Calu3 (cell line): ENCODE data around the gene ENDOU. TPM values are rescaled to one million over a fixed set of nuclear protein-coding genes. Genes with fewer than 3 reads are reported as not detected.
A peak's percentile ranks its signal among the peaks of the same experiment; 100 is the strongest.

Experiments
- BruUV-seq: library from RNA; stranded (reverse); fragments of 400-500 nt; replicated peaks from 2 replicates; lab custom pipeline; 2021; lab: Mats Ljungman, UMichigan
- CTCF ChIA-PET: fragments of 300-600 bp; sonication (Branson Sonifier 250); formaldehyde crosslinking; loops from one replicate; lab custom pipeline; 2022; ENCODE audit warnings: antibody characterized with exemption; lab: Charles Lee
- DNase-seq: peaks from one replicate; pipeline ENCODE4 v3.0.0; 2022
- H3K27ac Mint-ChIP-seq: one replicate; pipeline ENCODE4 v1.8.0; 2022; ENCODE audit warnings: mixed read lengths; ENCODE audit not compliant: unreplicated experiment
- H3K27me3 Mint-ChIP-seq: one replicate; pipeline ENCODE4 v1.8.0; 2022; ENCODE audit warnings: mixed read lengths; ENCODE audit not compliant: unreplicated experiment
- H3K36me3 Mint-ChIP-seq: one replicate; pipeline ENCODE4 v1.8.0; 2022; ENCODE audit warnings: mild to moderate bottlenecking, moderate library complexity, mixed read lengths; ENCODE audit not compliant: insufficient read depth, unreplicated experiment
- H3K4me1 Mint-ChIP-seq: one replicate; pipeline ENCODE4 v1.8.0; 2022; ENCODE audit warnings: mild to moderate bottlenecking, low read depth, mixed read lengths; ENCODE audit not compliant: unreplicated experiment
- H3K4me3 Mint-ChIP-seq: one replicate; pipeline ENCODE4 v1.8.0; 2022; ENCODE audit warnings: mild to moderate bottlenecking, low read depth, moderate library complexity, mixed read lengths; ENCODE audit not compliant: unreplicated experiment
- H3K9me3 Mint-ChIP-seq: one replicate; pipeline ENCODE4 v1.8.0; 2022; ENCODE audit warnings: low read depth, mixed read lengths; ENCODE audit not compliant: unreplicated experiment
- intact Hi-C: fragments of 100-400 bp; cut with micrococcal nuclease; formaldehyde crosslinking; loops from one replicate; pipeline ENCODE4 v1.10.0; 2022; ENCODE audit not compliant: unreplicated experiment
- total RNA-seq: library from RNA; stranded (reverse); gene quantifications from 2 replicates; pipeline ENCODE4 v1.2.3, GENCODE V29; 2022
- TF ChIP-seq, protein P1 (sequence below): fragments of 200-600 bp; IDR thresholded peaks from one replicate; pipeline ENCODE4 v1.8.0; 2022; ENCODE audit warnings: antibody characterized with exemption; ENCODE audit not compliant: unreplicated experiment

Gene ENDOU
- total RNA-seq, 1 experiment from 2014 or later: not detected

DNA sequence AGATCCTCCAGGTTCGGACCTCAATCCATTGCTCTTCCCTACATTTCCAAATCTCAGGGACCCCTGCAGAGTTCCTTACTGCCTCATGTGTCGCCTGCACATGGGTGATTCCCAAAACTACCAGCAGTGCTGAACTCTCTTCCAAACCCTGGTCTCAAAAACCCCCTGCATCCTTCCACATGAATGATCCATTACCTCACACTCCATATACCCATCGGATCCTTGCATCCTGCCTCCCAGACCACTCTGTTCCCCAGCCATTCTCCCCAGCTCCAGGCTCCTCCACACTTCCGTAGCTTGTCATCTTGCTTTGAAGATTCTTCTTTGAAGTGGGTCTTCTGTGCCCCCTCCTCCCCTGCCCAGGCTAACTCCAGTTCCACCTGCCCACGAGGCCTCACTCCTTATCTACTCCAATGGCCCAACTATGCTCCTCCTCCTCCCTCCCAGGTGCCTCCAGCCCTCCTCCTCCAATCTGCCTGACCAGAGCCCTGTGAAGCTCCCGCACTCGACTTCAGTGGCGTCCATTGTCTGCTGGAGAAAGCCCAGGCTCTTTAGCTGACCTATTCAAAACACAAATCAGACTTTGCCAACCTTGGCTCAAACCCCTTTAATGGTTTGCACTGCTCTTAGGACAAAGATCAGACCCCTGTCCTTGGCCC is 19.6 kb upstream of the ENDOU start:
- Mint-ChIP-seq H3K27me3 (no peaks in the 10 kb centered on the region), H3K9me3 (no peaks in the 10 kb centered on the region), H3K4me3 (no peak overlapping the region), H3K4me1 (peaks cover 27% of the 10 kb centered on the region), H3K36me3 (no peaks in the 10 kb centered on the region), H3K27ac (no peak overlapping the region)
- CTCF ChIA-PET: interaction anchor here (1.2 to 3.3 kb wide), 3 partner anchors 10 to 22 kb away, joined by 13 to 75 read pairs (median 14); partner anchors contain the start of gene RAPGEF3
- DNase-seq: no peak
- TF ChIP-seq, protein P1, sequence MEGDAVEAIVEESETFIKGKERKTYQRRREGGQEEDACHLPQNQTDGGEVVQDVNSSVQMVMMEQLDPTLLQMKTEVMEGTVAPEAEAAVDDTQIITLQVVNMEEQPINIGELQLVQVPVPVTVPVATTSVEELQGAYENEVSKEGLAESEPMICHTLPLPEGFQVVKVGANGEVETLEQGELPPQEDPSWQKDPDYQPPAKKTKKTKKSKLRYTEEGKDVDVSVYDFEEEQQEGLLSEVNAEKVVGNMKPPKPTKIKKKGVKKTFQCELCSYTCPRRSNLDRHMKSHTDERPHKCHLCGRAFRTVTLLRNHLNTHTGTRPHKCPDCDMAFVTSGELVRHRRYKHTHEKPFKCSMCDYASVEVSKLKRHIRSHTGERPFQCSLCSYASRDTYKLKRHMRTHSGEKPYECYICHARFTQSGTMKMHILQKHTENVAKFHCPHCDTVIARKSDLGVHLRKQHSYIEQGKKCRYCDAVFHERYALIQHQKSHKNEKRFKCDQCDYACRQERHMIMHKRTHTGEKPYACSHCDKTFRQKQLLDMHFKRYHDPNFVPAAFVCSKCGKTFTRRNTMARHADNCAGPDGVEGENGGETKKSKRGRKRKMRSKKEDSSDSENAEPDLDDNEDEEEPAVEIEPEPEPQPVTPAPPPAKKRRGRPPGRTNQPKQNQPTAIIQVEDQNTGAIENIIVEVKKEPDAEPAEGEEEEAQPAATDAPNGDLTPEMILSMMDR: no peak
- intact Hi-C loops: loop anchor here (1.0 to 2.0 kb wide), 2 partner anchors 14 to 22 kb away; partner anchors contain the start of gene RAPGEF3
- no TSS peak for BruUV-seq

DNA sequence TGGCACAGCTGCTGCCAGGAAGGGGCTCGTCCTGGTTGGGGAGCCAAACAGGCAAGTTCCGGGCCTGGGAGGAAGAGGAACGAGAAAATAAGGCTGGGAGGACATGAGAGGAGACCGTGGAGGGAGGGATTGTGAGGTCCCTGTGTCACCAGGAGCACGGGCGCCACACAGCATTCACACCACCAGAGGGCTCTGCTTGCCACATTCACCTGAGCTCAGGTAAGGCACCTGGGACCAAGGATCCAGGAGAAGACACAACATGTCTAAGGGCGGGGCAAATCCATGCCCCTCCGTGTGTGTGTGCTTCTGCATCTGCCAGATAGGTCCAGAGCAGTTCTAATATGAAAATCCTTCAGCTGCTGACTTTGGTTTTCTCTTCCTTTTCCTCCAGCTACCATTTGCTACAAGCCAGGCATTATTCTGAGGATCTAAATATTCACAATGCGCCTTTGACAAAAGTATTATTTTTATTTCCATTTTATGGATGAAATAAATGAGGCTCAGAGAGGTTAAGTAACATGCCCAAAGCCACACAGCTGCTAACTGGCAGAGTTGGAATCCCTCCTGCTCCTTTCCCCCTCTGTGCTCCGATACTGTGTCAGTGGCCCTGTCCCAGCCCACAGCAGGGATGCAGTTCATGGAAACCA is 18.8 kb upstream of the ENDOU start:
- intact Hi-C loops: loop anchor here (1.0 to 2.0 kb wide), 2 partner anchors 15 to 23 kb away; partner anchors contain the start of gene RAPGEF3
- no peaks in the 10 kb centered on the region for H3K9me3 Mint-ChIP-seq
- no peaks in the 10 kb centered on the region for H3K36me3 Mint-ChIP-seq
- TF ChIP-seq, protein P1: peak; percentile 75
- H3K27me3 Mint-ChIP-seq: no peaks in the 10 kb centered on the region
- BruUV-seq: no TSS peak
- peak; percentile 78 for DNase-seq
- H3K4me3 Mint-ChIP-seq: no peak overlapping the region
- H3K4me1 Mint-ChIP-seq: peaks cover 27% of the 10 kb centered on the region
- no peak overlapping the region for H3K27ac Mint-ChIP-seq
- CTCF ChIA-PET: interaction anchor here (0.8 to 3.5 kb wide), 10 partner anchors 10 to 94 kb away, joined by 3 to 75 read pairs (median 9); partner anchors contain the start of gene RAPGEF3

DNA sequence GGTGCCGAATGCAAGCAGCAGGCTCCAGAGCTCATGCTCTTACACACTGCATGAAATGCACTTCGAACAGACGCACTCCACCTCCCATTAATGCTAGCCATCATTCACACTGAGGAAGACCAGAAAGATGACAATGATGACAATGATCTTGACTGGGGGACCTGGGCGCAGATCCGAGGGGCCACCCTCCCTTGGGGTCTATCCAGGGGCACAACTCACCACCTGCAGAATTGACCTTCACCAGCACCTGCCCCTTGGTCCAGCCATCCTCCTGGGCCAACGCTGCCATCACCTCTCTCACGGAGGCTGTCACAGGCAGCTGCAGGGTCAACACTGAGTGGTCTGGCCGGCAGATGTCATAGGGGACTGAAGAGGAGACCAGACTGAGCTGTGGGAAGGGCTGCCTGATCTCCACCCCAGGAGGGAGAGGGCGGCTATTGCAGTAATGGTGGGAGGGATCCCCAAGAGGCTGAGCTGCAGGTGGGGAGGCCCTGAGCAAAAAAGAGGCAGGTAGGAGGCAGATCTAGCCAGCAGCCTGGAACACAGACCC is 18.1 kb upstream of the ENDOU start:
- no peak for DNase-seq
- no peaks in the 10 kb centered on the region for H3K36me3 Mint-ChIP-seq
- intact Hi-C loops: no loop called here
- CTCF ChIA-PET: interaction anchor here (0.6 to 3.5 kb wide), 12 partner anchors 9 to 95 kb away, joined by 3 to 75 read pairs (median 9); partner anchors contain the start of gene RAPGEF3
- no peaks in the 10 kb centered on the region for H3K27me3 Mint-ChIP-seq
- no peak overlapping the region for H3K27ac Mint-ChIP-seq
- peaks cover 27% of the 10 kb centered on the region for H3K4me1 Mint-ChIP-seq
- H3K4me3 Mint-ChIP-seq: no peak overlapping the region
- TF ChIP-seq, protein P1: no peak
- no peaks in the 10 kb centered on the region for H3K9me3 Mint-ChIP-seq
- BruUV-seq: no TSS peak

DNA sequence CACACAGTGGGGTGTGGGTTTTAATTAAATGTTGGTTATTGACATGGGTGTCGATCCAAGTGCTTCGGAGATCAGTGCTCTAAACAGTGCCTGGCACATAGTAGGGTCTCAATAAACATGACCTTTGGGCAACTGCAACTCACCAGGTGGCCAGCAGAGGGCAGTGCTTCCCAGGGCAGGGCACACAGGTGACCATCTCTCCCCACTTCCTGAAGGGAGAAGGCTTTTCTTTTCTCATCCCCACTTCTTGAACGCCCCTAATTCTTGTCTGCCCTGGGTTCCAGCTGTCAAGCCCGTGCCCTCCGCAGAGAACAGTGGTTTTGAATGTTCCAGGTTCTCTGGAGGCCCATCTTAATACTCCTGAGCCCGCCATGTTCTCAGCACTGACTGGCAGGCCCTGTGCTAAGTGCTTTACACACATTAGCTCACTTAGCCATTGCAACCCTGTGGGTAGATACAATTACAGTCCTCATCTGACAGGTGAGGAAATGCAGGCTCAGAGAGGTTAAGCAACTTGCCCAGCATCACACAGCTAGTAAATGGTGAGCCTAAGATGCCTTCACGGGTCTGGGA is 17.0 kb upstream of the ENDOU start:
- intact Hi-C loops: no loop called here
- BruUV-seq: no TSS peak
- no peak overlapping the region for H3K4me3 Mint-ChIP-seq
- peaks cover 2% of the 10 kb centered on the region for H3K36me3 Mint-ChIP-seq
- TF ChIP-seq, protein P1: peak; percentile 93
- H3K27ac Mint-ChIP-seq: no peak overlapping the region
- H3K9me3 Mint-ChIP-seq: no peaks in the 10 kb centered on the region
- H3K4me1 Mint-ChIP-seq: peaks cover 27% of the 10 kb centered on the region
- CTCF ChIA-PET: interaction anchor here (0.6 to 3.5 kb wide), 10 partner anchors 13 to 96 kb away, joined by 4 to 75 read pairs (median 9); partner anchors contain the start of gene RAPGEF3
- peak; percentile 78 for DNase-seq
- no peaks in the 10 kb centered on the region for H3K27me3 Mint-ChIP-seq
